K562 (cell line): Measurements from ENCODE around the gene FAM120C. TPM values are rescaled to one million over a fixed set of nuclear protein-coding genes. Genes with fewer than 3 reads are reported as not detected.
A peak's percentile ranks its signal among the peaks of the same experiment; 100 is the strongest.

Source experiments
- ATAC-seq: fragments of 200-7000 bp; cut with Tn5 transposase; 3 replicates; pipeline ENCODE4 v1.9.1; 2020; ENCODE audit warnings: moderate library complexity
- BruUV-seq: library from RNA; stranded (reverse); fragments of 400-500 nt; replicated peaks from 2 replicates; lab custom pipeline; 2021; lab: Mats Ljungman, UMichigan
- CTCF ChIA-PET: fragments of 300-600 bp; formaldehyde crosslinking; extraction: SDS; loops from one replicate; lab custom pipeline; 2021; ENCODE audit warnings: low intra/inter-chr PET ratio; lab: Yijun Ruan, JAX
- POLR2A ChIA-PET: fragments of 300-600, 350-650 bp; sonication (Branson Sonifier 250); formaldehyde crosslinking; extraction: SDS; loops from one replicate; lab custom pipeline; 2021; ENCODE audit warnings: antibody characterized with exemption, inconsistent platforms; lab: Yijun Ruan, JAX
- DNase-seq, 4 experiments: peaks; one replicate each; pipeline versions ENCODE4 v3.0.0 to v3.0.0-alpha.2; 2011 to 2018; ENCODE audit warnings: low spot score in 3 of 4, mixed read lengths in 3 of 4; ENCODE audit errors: extremely low read depth in 1 of 4
- FAIRE-seq: peaks from 2 replicates; lab custom pipeline; 2011; peaks lifted over from hg19 to GRCh38; lab: Jason Lieb, UNC
- H2AFZ ChIP-seq: 2 replicates; pipeline ENCODE4 v1.6.0; 2011; ENCODE audit warnings: low read depth, low read length, control low read depth, inconsistent platforms
- H3K27ac ChIP-seq: fragments of 200-600 bp; 3 replicates; pipeline ENCODE4 v1.8.0; 2011; ENCODE audit warnings: low read depth, mild to moderate bottlenecking, control low read depth, inconsistent platforms, low read length, moderate library complexity, mixed read lengths; ENCODE audit errors: extremely low read depth
- H3K27me3 ChIP-seq, 2 experiments: fragments of 300-600 bp in 1 of 2; 2 replicates in 1 of 2; 3 replicates in 1 of 2; pipeline versions ENCODE4 v1.6.0 to v1.8.0; 2011; ENCODE audit warnings: inconsistent platforms in 2 of 2, low read length in 2 of 2, mild to moderate bottlenecking in 1 of 2, mixed read lengths in 1 of 2, moderate library complexity in 1 of 2; ENCODE audit not compliant: control insufficient read depth in 2 of 2, insufficient read depth in 2 of 2
- H3K36me3 ChIP-seq: fragments of 300-600 bp; 3 replicates; pipeline ENCODE4 v1.8.0; 2011; ENCODE audit warnings: mild to moderate bottlenecking, low read length, inconsistent platforms; ENCODE audit not compliant: control insufficient read depth, insufficient read depth
- H3K4me1 ChIP-seq, 2 experiments: fragments of 200-600 bp in 1 of 2; replicated peaks in 1 of 2; 2 replicates in 1 of 2; 3 replicates in 1 of 2; pipeline versions ENCODE4 v1.5.1 to v1.8.0; 2011; ENCODE audit warnings: inconsistent platforms in 2 of 2, low read length in 2 of 2, mild to moderate bottlenecking in 1 of 2, mixed read lengths in 1 of 2, moderate library complexity in 1 of 2; ENCODE audit not compliant: control insufficient read depth in 2 of 2, insufficient read depth in 2 of 2
- H3K4me2 ChIP-seq: 2 replicates; pipeline ENCODE4 v1.6.1; 2011; ENCODE audit warnings: low read length, control low read depth, inconsistent platforms, mixed read lengths; ENCODE audit not compliant: insufficient read depth
- H3K4me3 ChIP-seq: fragments of 200-600 bp; sonication (generic), shearing (Covaris generic); 2 replicates; pipeline ENCODE4 v1.5.1; 2016; ENCODE audit warnings: control low read depth, inconsistent platforms
- H3K79me2 ChIP-seq: fragments of 200-600 bp; 3 replicates; pipeline ENCODE4 v1.8.0; 2011; ENCODE audit warnings: low read length, inconsistent platforms; ENCODE audit not compliant: control insufficient read depth, insufficient read depth
- H3K9ac ChIP-seq, 2 experiments: 2 replicates each; pipeline versions ENCODE4 v1.6.0 to v1.6.1; 2011; ENCODE audit warnings: low read depth in 2 of 2, low read length in 2 of 2, control low read depth in 1 of 2, inconsistent platforms in 1 of 2, mild to moderate bottlenecking in 1 of 2, mixed read lengths in 1 of 2; ENCODE audit not compliant: insufficient read depth in 1 of 2
- H3K9me1 ChIP-seq: one replicate; pipeline ENCODE4 v1.6.0; 2011; ENCODE audit warnings: inconsistent platforms, mild to moderate bottlenecking, low read length, moderate library complexity; ENCODE audit not compliant: control insufficient read depth, insufficient read depth
- H3K9me3 ChIP-seq: replicated peaks from 2 replicates; pipeline ENCODE4 v1.5.1; 2011; ENCODE audit warnings: low read depth, low read length, inconsistent platforms; ENCODE audit not compliant: control insufficient read depth, insufficient read depth
- H4K20me1 ChIP-seq: replicated peaks from 2 replicates; pipeline ENCODE4 v1.6.1; 2011; ENCODE audit warnings: low read length, inconsistent platforms, mixed read lengths; ENCODE audit not compliant: control insufficient read depth, insufficient read depth
- ASH1L ChIP-seq: fragments of 450-650 bp; IDR thresholded peaks from 2 replicates; pipeline ENCODE4 v1.6.1; 2018; ENCODE audit warnings: borderline replicate concordance, mild to moderate bottlenecking, low read depth; ENCODE audit not compliant: partially characterized antibody
- BCOR ChIP-seq: fragments of 450-650 bp; IDR thresholded peaks from 2 replicates; pipeline ENCODE4 v1.6.1; 2016
- CBX3 ChIP-seq, 2 experiments: IDR thresholded peaks; 1 replicate in 1 of 2; 2 replicates in 1 of 2; pipeline ENCODE4 v1.6.1; 2012; ENCODE audit warnings: inconsistent platforms in 2 of 2, low read length in 2 of 2, borderline replicate concordance in 1 of 2, control low read depth in 1 of 2
- ESRRA ChIP-seq: fragments of 450-650 bp; IDR thresholded peaks from 2 replicates; pipeline ENCODE4 v1.6.1; 2014; ENCODE audit warnings: low read depth, mild to moderate bottlenecking, moderate library complexity, borderline replicate concordance
- FOSL1 ChIP-seq: fragments of 200-800 bp; sonication (Bioruptor generic); conservative IDR thresholded peaks from 2 replicates; pipeline ENCODE4 v1.6.1; 2016; ENCODE audit warnings: missing genetic modification characterization, missing compliant biosample characterization
- JUNB ChIP-seq: fragments of 450-650 bp; formaldehyde crosslinking; conservative IDR thresholded peaks from 2 replicates; pipeline ENCODE4 v1.4.0; 2020; ENCODE audit warnings: mild to moderate bottlenecking
- KAT8 ChIP-seq: fragments of 450-650 bp; IDR thresholded peaks from 2 replicates; pipeline ENCODE4 v1.6.1; 2016; ENCODE audit warnings: low read depth, mild to moderate bottlenecking
- KLF10 ChIP-seq: fragments of 250-450 bp; sonication (Bioruptor Pico); IDR thresholded peaks from 2 replicates; pipeline ENCODE4 v1.6.1; 2021; ENCODE audit warnings: matching md5 sums
- LCOR ChIP-seq: sonication (generic); formaldehyde crosslinking; IDR thresholded peaks from 2 replicates; pipeline ENCODE4 v1.8.0; 2022; ENCODE audit warnings: mild to moderate bottlenecking, missing genetic modification reagents
- MAZ ChIP-seq, 2 experiments: fragments of 450-650 bp in 1 of 2; sonication (generic) in 1 of 2; formaldehyde crosslinking; IDR thresholded peaks in 1 of 2; conservative IDR thresholded peaks in 1 of 2; 2 replicates each; pipeline versions ENCODE4 v1.4.0 to v1.5.0; 2020; ENCODE audit warnings: mild to moderate bottlenecking in 1 of 2, missing genetic modification reagents in 1 of 2
- MCM3 ChIP-seq: fragments of 450-650 bp; IDR thresholded peaks from 2 replicates; pipeline ENCODE4 v1.6.1; 2016
- MEF2A ChIP-seq: IDR thresholded peaks from 2 replicates; pipeline ENCODE4 v1.6.1; 2011; ENCODE audit warnings: low read depth, mild to moderate bottlenecking, low read length, moderate library complexity; ENCODE audit not compliant: control insufficient read depth
- PPARD ChIP-seq: fragments of 250-450 bp; sonication (Bioruptor Pico); IDR thresholded peaks from 2 replicates; pipeline ENCODE4 v1.8.0; 2022; ENCODE audit warnings: inconsistent platforms, mild to moderate bottlenecking, moderate library complexity
- RFX1 ChIP-seq: fragments of 450-650 bp; IDR thresholded peaks from 2 replicates; pipeline ENCODE4 v1.6.1; 2016; ENCODE audit warnings: mild to moderate bottlenecking, moderate library complexity
- SRSF7 ChIP-seq: fragments of 200-400 bp; formaldehyde crosslinking; optimal IDR thresholded peaks from 2 replicates; pipeline ENCODE3; 2017; ENCODE audit warnings: mild to moderate bottlenecking, low read depth, low read length
- TOE1 ChIP-seq, 2 experiments: fragments of 450-650 bp in 1 of 2; sonication (generic) in 1 of 2; formaldehyde crosslinking in 1 of 2; IDR thresholded peaks; 2 replicates each; pipeline versions ENCODE4 v1.7.1 to v1.8.0; 2016 to 2022; ENCODE audit warnings: borderline replicate concordance in 2 of 2, mild to moderate bottlenecking in 2 of 2, antibody characterized with exemption in 1 of 2, inconsistent platforms in 1 of 2, low read depth in 1 of 2, missing genetic modification reagents in 1 of 2, moderate library complexity in 1 of 2
- TRIM28 ChIP-seq: fragments of 450-650 bp; IDR thresholded peaks from 2 replicates; pipeline ENCODE4 v1.6.1; 2017
- ZNF212 ChIP-seq: fragments of 450-650 bp; formaldehyde crosslinking; IDR thresholded peaks from 2 replicates; pipeline ENCODE4 v1.4.0; 2020; ENCODE audit warnings: mild to moderate bottlenecking
- WGBS: fragments of 100-300 bp; shearing (Covaris generic); methylation state at CpG from one replicate; pipeline ENCODE4 v1.1.6; 2016; ENCODE audit warnings: low coverage, mixed read lengths; ENCODE audit not compliant: insufficient coverage; ENCODE audit errors: missing lambda C conversion rate; 5-methylcytosine and 5-hydroxymethylcytosine counted together
- in situ Hi-C: fragments of 300-500 bp; cut with MboI; formaldehyde crosslinking; loops from 4 replicates; pipeline ENCODE4 v1.15.0; 2018; ENCODE audit warnings: inconsistent platforms, mixed read lengths
- intact Hi-C: fragments of 100-400 bp; cut with micrococcal nuclease; formaldehyde crosslinking; loops from 2 replicates; pipeline ENCODE4 v1.14.2; 2022
- polyA plus RNA-seq, 8 experiments: library from polyadenylated mRNA; depleted of rRNA in 4 of 8; stranded (reverse) in 5 of 8; unstranded in 3 of 8; fragments of >200 nt; fragmentation: Nextera tagmentation in 2 of 8; fragmentation: Illumina TruSeq in 1 of 8; extraction: Ambion mirVana in 2 of 8; extraction: Trizol in 1 of 8; gene quantifications; 2 replicates each; pipeline versions ENCODE4 v1.2.1 to v1.2.3, GENCODE V29; 2011 to 2014; ENCODE audit warnings: inconsistent platforms in 1 of 8, missing spikeins in 1 of 8
- total RNA-seq, 7 experiments: library from RNA; depleted of rRNA in 6 of 7; stranded (reverse); fragments of >200 nt in 6 of 7; fragmentation: Illumina TruSeq in 2 of 7; extraction: Trizol in 2 of 7; gene quantifications; 2 replicates each; pipeline versions ENCODE4 v1.2.1 to v1.2.3, GENCODE V29; 2011 to 2021; ENCODE audit warnings: low replicate concordance in 1 of 7
- TF ChIP-seq, protein P1 (sequence below): fragments of 250-450 bp; sonication (Bioruptor Pico); IDR thresholded peaks from 2 replicates; pipeline ENCODE4 v1.5.0; 2021
- TF ChIP-seq, protein P2 (sequence below): fragments of 200-800 bp; sonication (Bioruptor generic); IDR thresholded peaks from 2 replicates; pipeline ENCODE4 v1.6.1; 2017; ENCODE audit warnings: missing genetic modification characterization, missing compliant biosample characterization

FAM120C gene
- total and polyA plus RNA-seq, 9 of the 15 experiments (the other 6 are each of a cell fraction or from before 2014, with no cell fraction given), result 0.21 to 6.7 (median 2.1) TPM

DNA sequence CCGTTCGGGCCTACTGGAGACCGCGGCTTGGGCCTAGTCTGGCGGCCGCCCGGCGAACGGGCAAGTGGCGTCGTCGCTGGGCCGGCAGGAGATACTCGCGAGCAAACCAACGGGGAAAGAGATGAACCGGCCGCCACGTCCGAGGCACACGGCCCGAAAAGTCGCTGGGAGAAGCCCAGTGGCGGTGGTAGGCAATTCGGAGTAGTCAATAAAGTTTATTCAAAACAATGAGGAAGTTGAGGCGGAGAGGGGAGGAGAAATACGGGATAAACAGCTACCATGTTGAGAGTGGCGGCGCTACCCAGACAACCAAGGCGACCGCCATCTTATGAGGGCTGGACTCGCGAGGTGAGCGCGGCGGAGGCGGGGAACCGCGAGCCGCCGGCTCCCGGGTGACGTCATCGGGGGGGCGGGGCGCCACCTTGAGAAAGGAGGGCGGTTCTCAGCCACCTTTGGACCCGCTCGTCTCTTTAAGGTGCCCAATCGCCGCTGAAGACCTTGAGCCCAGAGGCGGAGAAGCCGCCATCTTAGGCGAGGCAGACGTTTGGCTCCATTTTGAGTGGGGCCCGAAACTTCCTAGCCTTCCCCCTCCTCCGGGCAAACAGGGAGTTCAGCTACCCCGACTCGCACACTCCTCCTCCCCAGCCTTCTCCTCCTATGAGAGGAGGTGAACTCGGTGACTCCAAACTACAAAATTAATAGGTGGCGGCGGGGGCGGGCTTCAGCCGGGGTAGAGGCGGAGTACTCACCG lies 138.8 kb downstream of the FAM120C start, which contains the start of gene PHF8:
Gene PHF8, minus strand, starts transcription at position 348 of the 751 bp plus-strand sequence. CDS start 1,745 bp downstream, outside the sequence.
- no TSS peak for BruUV-seq
- TF ChIP-seq, protein P1, sequence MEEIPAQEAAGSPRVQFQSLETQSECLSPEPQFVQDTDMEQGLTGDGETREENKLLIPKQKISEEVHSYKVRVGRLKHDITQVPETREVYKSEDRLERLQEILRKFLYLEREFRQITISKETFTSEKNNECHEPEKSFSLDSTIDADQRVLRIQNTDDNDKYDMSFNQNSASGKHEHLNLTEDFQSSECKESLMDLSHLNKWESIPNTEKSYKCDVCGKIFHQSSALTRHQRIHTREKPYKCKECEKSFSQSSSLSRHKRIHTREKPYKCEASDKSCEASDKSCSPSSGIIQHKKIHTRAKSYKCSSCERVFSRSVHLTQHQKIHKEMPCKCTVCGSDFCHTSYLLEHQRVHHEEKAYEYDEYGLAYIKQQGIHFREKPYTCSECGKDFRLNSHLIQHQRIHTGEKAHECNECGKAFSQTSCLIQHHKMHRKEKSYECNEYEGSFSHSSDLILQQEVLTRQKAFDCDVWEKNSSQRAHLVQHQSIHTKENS (CRISPR knock-in tag), result no peak
- TF ChIP-seq MCM3 (no peak), MEF2A (no peak), MAZ (CRISPR knock-in tag; conservative IDR thresholded peaks at IDR 0.05 in 1 of 2, IDR thresholded peaks at IDR 0.05 in 1 of 2) (peak in 1 of 2 experiments; percentile 42; a peak in 1 of 4 replicates), JUNB (CRISPR knock-in tag) (peak; percentile 98), ASH1L (peak; percentile 40), SRSF7 (no peak), TOE1 (IDR thresholded peaks at IDR 0.05; ENCODE audit: borderline replicate concordance) (0 out of 2 replicates have a peak, but pooled peaks have one; percentile 22), TOE1 (CRISPR knock-in tag; IDR thresholded peaks at IDR 0.05; ENCODE audit: borderline replicate concordance, low read depth) (no peak), BCOR (peak; percentile 39; the same call in 1 of the 2 replicates), RFX1 (peak; percentile 70), CBX3 (IDR thresholded peaks at IDR 0.05; ENCODE audit: borderline replicate concordance in 1 of 2, low read length in 2 of 2) (no peak), KLF10 (CRISPR knock-in tag) (no peak), KAT8 (peak; percentile 89), TRIM28 (no peak), FOSL1 (peak; percentile 77), PPARD (CRISPR knock-in tag) (no peak), LCOR (no peak), ZNF212 (CRISPR knock-in tag) (no peak), ESRRA (peak; percentile 64)
- TF ChIP-seq, protein P2, sequence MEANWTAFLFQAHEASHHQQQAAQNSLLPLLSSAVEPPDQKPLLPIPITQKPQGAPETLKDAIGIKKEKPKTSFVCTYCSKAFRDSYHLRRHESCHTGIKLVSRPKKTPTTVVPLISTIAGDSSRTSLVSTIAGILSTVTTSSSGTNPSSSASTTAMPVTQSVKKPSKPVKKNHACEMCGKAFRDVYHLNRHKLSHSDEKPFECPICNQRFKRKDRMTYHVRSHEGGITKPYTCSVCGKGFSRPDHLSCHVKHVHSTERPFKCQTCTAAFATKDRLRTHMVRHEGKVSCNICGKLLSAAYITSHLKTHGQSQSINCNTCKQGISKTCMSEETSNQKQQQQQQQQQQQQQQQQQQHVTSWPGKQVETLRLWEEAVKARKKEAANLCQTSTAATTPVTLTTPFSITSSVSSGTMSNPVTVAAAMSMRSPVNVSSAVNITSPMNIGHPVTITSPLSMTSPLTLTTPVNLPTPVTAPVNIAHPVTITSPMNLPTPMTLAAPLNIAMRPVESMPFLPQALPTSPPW (CRISPR knock-in tag), result peak; percentile 57; the same call in 1 of the 2 replicates

More for the DNA sequence above, 138.8 kb downstream of the FAM120C start, which contains the start of gene PHF8:
- H3K79me2 ChIP-seq, result peaks cover 13% of the 10 kb centered on the region
- FAIRE-seq (peak; percentile 93), ATAC-seq (peak; percentile 94), DNase-seq (peak; percentile 88 to 95 (median 90))
- whole genome bisulfite sequencing, result 2% methylated on average over 31 of the region's 66 CpGs
- H3K9me3 ChIP-seq, result no peaks in the 10 kb centered on the region
- H3K27ac ChIP-seq, result peak within 1 kb of the TSS; percentile 93
- intact Hi-C loops, result loop anchor here (10.0 kb wide), 2 partner anchors 360 to 590 kb away; partner anchors contain the start of gene HUWE1
- in situ Hi-C loops, result no loop called here
- ChIA-PET POLR2A (interaction anchor here (0.6 to 1.6 kb wide), 6 partner anchors 9 to 753 kb away, joined by 3 to 5 read pairs (median 4); no protein-coding TSS in a partner anchor), CTCF (interaction anchor here (0.6 kb wide), 1 partner anchor 1965 kb away, joined by 3 read pairs; no protein-coding TSS in a partner anchor)
- H2AFZ ChIP-seq, result peak within 1 kb of the TSS; percentile 96
- H4K20me1 ChIP-seq, result no peaks in the 10 kb centered on the region
- H3K9me1 ChIP-seq, result no peaks in the 10 kb centered on the region
- no peaks in the 10 kb centered on the region for H3K27me3 ChIP-seq
- peak within 1 kb of the TSS; percentile 97 for H3K9ac ChIP-seq
- H3K36me3 ChIP-seq, result peaks cover 19% of the 10 kb centered on the region; the same call in 1 of the 3 replicates
- peaks cover 0 to 10% of the 10 kb centered on the region in 2 experiments; a peak in 3 of 5 replicates for H3K4me1 ChIP-seq
- peak within 1 kb of the TSS; percentile 94 for H3K4me2 ChIP-seq
- H3K4me3 ChIP-seq, result peak within 1 kb of the TSS; percentile 81
